ENCODE data around the gene MCC.
"Not testable (repeated sequence)": the region's sequence is repeated elsewhere in the genome, so short reads cannot be mapped to it uniquely, and the experiment has no call there.

MCC gene

GRCh38 chr5:113098378-113098777 lies 389.9 kb downstream of the MCC start:
- DNase-seq = no peak

GRCh38 chr5:113095831-113096230 lies 392.4 kb downstream of the MCC start:
- DNase-seq = no peak

- DNase-seq = no peak
Observed at GRCh38 chr5:113093558-113093957, 394.7 kb downstream of the MCC start.

GRCh38 chr5:113092683-113093082 lies 395.6 kb downstream of the MCC start:
- DNase-seq = no peak

- DNase-seq = no peak
Observed at GRCh38 chr5:113091622-113092021, 396.6 kb downstream of the MCC start.

- DNase-seq = no peak
Observed at GRCh38 chr5:113090336-113091106, 397.7 kb downstream of the MCC start.

GRCh38 chr5:113089653-113090335 lies 398.5 kb downstream of the MCC start:
- no peak for DNase-seq

GRCh38 chr5:113087976-113088514 lies 400.2 kb downstream of the MCC start:
- no peak for DNase-seq

GRCh38 chr5:113085880-113086409 lies 402.3 kb downstream of the MCC start:
- DNase-seq = peak; percentile 20 to 48

- DNase-seq = no peak
Observed at GRCh38 chr5:113085084-113085414, 403.2 kb downstream of the MCC start.

- DNase-seq = no peak
Observed at GRCh38 chr5:113084402-113085083, 403.7 kb downstream of the MCC start.

- no peak for DNase-seq
Observed at GRCh38 chr5:113083481-113083880, 404.8 kb downstream of the MCC start.

GRCh38 chr5:113082547-113082905 lies 405.7 kb downstream of the MCC start:
- no peak for DNase-seq

GRCh38 chr5:113081881-113082546 lies 406.2 kb downstream of the MCC start:
- DNase-seq = no peak

- DNase-seq = no peak
Observed at GRCh38 chr5:113081091-113081839, 407.0 kb downstream of the MCC start.

GRCh38 chr5:113076649-113077048 lies 411.6 kb downstream of the MCC start:
- DNase-seq = not testable (repeated sequence)

GRCh38 chr5:113075019-113075418 lies 413.2 kb downstream of the MCC start:
- DNase-seq = no peak

- DNase-seq = not testable (repeated sequence)
Observed at GRCh38 chr5:113073629-113074034, 414.6 kb downstream of the MCC start.

GRCh38 chr5:113071401-113071800 lies 416.9 kb downstream of the MCC start:
- no peak for DNase-seq

GRCh38 chr5:113070901-113071300 lies 417.4 kb downstream of the MCC start:
- no peak for DNase-seq

- DNase-seq = no peak
Observed at GRCh38 chr5:113068559-113068958, 419.7 kb downstream of the MCC start.
